GM21619 (cell line): ENCODE data around the gene PGS1.

ENCODE experiments used
- ATAC-seq: cut with Tn5 transposase; IDR thresholded peaks from one replicate; pipeline ENCODE4 v1.9.1; 2021; ENCODE audit not compliant: unreplicated experiment

Gene PGS1

GRCh38 chr17:78466786-78467715 is 88.6 kb downstream of the PGS1 start:
- ATAC-seq: no peak

- ATAC-seq: no peak
Observed at GRCh38 chr17:78468366-78468765, 89.9 kb downstream of the PGS1 start.

- no peak for ATAC-seq
Observed at GRCh38 chr17:78469443-78469842, 91.0 kb downstream of the PGS1 start.

GRCh38 chr17:78471635-78472034 is 93.2 kb downstream of the PGS1 start:
- no peak for ATAC-seq

- ATAC-seq: no peak
Observed at GRCh38 chr17:78472035-78472905, 93.8 kb downstream of the PGS1 start.

- no peak for ATAC-seq
Observed at GRCh38 chr17:78473951-78474613, 95.6 kb downstream of the PGS1 start.
